Endodermal cell (in vitro differentiated cells): Measurements from ENCODE around the gene UBE2QL1. TPM values are rescaled to one million over a fixed set of nuclear protein-coding genes. Genes with fewer than 3 reads are reported as not detected.

Source experiments
- DNase-seq: peaks from one replicate; pipeline ENCODE4 v3.0.0-alpha.2; 2017
- H3K27ac ChIP-seq: 2 replicates; pipeline ENCODE4 v1.5.1; 2013; ENCODE audit warnings: mild to moderate bottlenecking, low read depth, low read length, moderate library complexity
- H3K27me3 ChIP-seq: 2 replicates; pipeline ENCODE4 v1.6.1; 2013; ENCODE audit warnings: mild to moderate bottlenecking, low read length, moderate library complexity; ENCODE audit not compliant: insufficient read depth, control insufficient read depth, poor library complexity, severe bottlenecking
- H3K36me3 ChIP-seq: 2 replicates; pipeline ENCODE4 v1.7.0; 2013; ENCODE audit warnings: mild to moderate bottlenecking, low read length, moderate library complexity; ENCODE audit not compliant: control insufficient read depth, insufficient read depth
- H3K4me1 ChIP-seq: one replicate; pipeline ENCODE4 v1.7.0; 2013; ENCODE audit warnings: low read length; ENCODE audit not compliant: control insufficient read depth, insufficient read depth
- H3K4me3 ChIP-seq: 2 replicates; pipeline ENCODE4 v1.5.1; 2013; ENCODE audit warnings: mild to moderate bottlenecking, low read length, moderate library complexity
- H3K9ac ChIP-seq: 2 replicates; pipeline ENCODE4 v1.6.1; 2013; ENCODE audit warnings: mild to moderate bottlenecking, low read length, moderate library complexity; ENCODE audit not compliant: poor library complexity, severe bottlenecking; ENCODE audit errors: extremely low read depth
- H3K9me3 ChIP-seq: 2 replicates; pipeline ENCODE4 v1.6.1; 2013; ENCODE audit warnings: mild to moderate bottlenecking, low read length, moderate library complexity; ENCODE audit not compliant: control insufficient read depth
- H3K27ac Mint-ChIP-seq: 2 replicates; pipeline ENCODE4 v1.8.0; 2020; ENCODE audit warnings: mixed read lengths
- H3K27me3 Mint-ChIP-seq: 2 replicates; pipeline ENCODE4 v1.8.0; 2021; ENCODE audit warnings: mild to moderate bottlenecking, mixed read lengths; ENCODE audit not compliant: insufficient read depth
- H3K36me3 Mint-ChIP-seq: 2 replicates; pipeline ENCODE4 v1.8.0; 2020; ENCODE audit warnings: low read depth, mixed read lengths
- H3K4me1 Mint-ChIP-seq: 2 replicates; pipeline ENCODE4 v1.8.0; 2020; ENCODE audit warnings: mixed read lengths
- H3K4me3 Mint-ChIP-seq: 2 replicates; pipeline ENCODE4 v1.8.0; 2020; ENCODE audit warnings: mild to moderate bottlenecking, moderate library complexity, mixed read lengths
- H3K9me3 Mint-ChIP-seq: 2 replicates; pipeline ENCODE4 v1.8.0; 2020; ENCODE audit warnings: mild to moderate bottlenecking, mixed read lengths
- CTCF ChIP-seq: fragments of 200-600 bp; sonication (generic); conservative IDR thresholded peaks from 2 replicates; pipeline ENCODE4 v1.5.0; 2021; ENCODE audit warnings: antibody characterized with exemption, mild to moderate bottlenecking
- WGBS, 2 experiments: methylation state at CpG; one replicate each; pipeline versions ENCODE4 v1.1.5 to v1.1.7; 2013; ENCODE audit warnings: missing lambda C conversion rate in 2 of 2, mixed read lengths in 1 of 2; ENCODE audit not compliant: insufficient coverage in 1 of 2, insufficient read length in 1 of 2; 5-methylcytosine and 5-hydroxymethylcytosine counted together
- total RNA-seq, 2 donors: library from RNA; stranded (reverse); fragmentation: NEBNext Ultra II Directional in 1 of 2; extraction: Animal tissue kit (Norgen Biotek cat#: 25700) in 1 of 2; gene quantifications; 2 replicates in 1 of 2; 3 replicates in 1 of 2; pipeline ENCODE4 v1.2.1, GENCODE V29; 2021

Gene UBE2QL1
- total RNA-seq, 2 donors from 2014 or later, result 0.11 TPM; not detected in 1

- H3K27me3 ChIP-seq, result no peaks in the 10 kb centered on the region
- DNase-seq, result peak; percentile 23
- no peaks in the 10 kb centered on the region for H3K4me1 ChIP-seq
- Mint-ChIP-seq H3K4me1 (peaks cover 5% of the 10 kb centered on the region), H3K4me3 (no peak overlapping the region), H3K9me3 (no peaks in the 10 kb centered on the region), H3K27me3 (no peaks in the 10 kb centered on the region), H3K27ac (no peak overlapping the region), H3K36me3 (no peaks in the 10 kb centered on the region)
- 88% methylated on average over 5 to 8 of the region's 8 CpGs for WGBS, 2 experiments
- no peak overlapping the region for H3K27ac ChIP-seq
- H3K4me3 ChIP-seq, result no peak overlapping the region
- no peaks in the 10 kb centered on the region for H3K36me3 ChIP-seq
- no peak overlapping the region for H3K9ac ChIP-seq
- no peak for TF ChIP-seq CTCF
- no peaks in the 10 kb centered on the region for H3K9me3 ChIP-seq
Observed at GRCh38 chr5:6408627-6409446, 39.8 kb upstream of the UBE2QL1 start.

- WGBS, 2 experiments, result 88 to 95% methylated on average over 3 to 9 of the region's 9 CpGs
- no peak overlapping the region for H3K4me3 Mint-ChIP-seq
- H3K4me1 Mint-ChIP-seq, result peaks cover 5% of the 10 kb centered on the region
Observed at GRCh38 chr5:6410421-6410820, 38.2 kb upstream of the UBE2QL1 start.

GRCh38 chr5:6411141-6411540, 37.5 kb upstream of the UBE2QL1 start:
- Histone ChIP-seq H3K9me3 (no peaks in the 10 kb centered on the region), H3K4me3 (no peak overlapping the region), H3K9ac (no peak overlapping the region), H3K36me3 (no peaks in the 10 kb centered on the region), H3K4me1 (no peaks in the 10 kb centered on the region), H3K27ac (no peak overlapping the region), H3K27me3 (no peaks in the 10 kb centered on the region)
- H3K4me1 Mint-ChIP-seq, result peaks cover 5% of the 10 kb centered on the region
- H3K9me3 Mint-ChIP-seq, result no peaks in the 10 kb centered on the region
- DNase-seq, result peak; percentile 39
- no peak overlapping the region for H3K4me3 Mint-ChIP-seq
- H3K36me3 Mint-ChIP-seq, result no peaks in the 10 kb centered on the region
- TF ChIP-seq CTCF, result no peak
- peaks cover 12% of the 10 kb centered on the region for H3K27me3 Mint-ChIP-seq
- WGBS, 2 experiments, result 91 to 94% methylated on average over 12 to 15 of the region's 15 CpGs
- H3K27ac Mint-ChIP-seq, result no peak overlapping the region

More at GRCh38 chr5:6410421-6410820, 38.2 kb upstream of the UBE2QL1 start:
- no peaks in the 10 kb centered on the region for H3K36me3 Mint-ChIP-seq
- peaks cover 4% of the 10 kb centered on the region for H3K27me3 Mint-ChIP-seq
- Histone ChIP-seq H3K9ac (no peak overlapping the region), H3K36me3 (no peaks in the 10 kb centered on the region), H3K27ac (no peak overlapping the region), H3K4me1 (no peaks in the 10 kb centered on the region), H3K9me3 (no peaks in the 10 kb centered on the region), H3K4me3 (no peak overlapping the region), H3K27me3 (no peaks in the 10 kb centered on the region)
- H3K9me3 Mint-ChIP-seq, result no peaks in the 10 kb centered on the region
- H3K27ac Mint-ChIP-seq, result no peak overlapping the region
- DNase-seq, result peak; percentile 9
- no peak for TF ChIP-seq CTCF
